WERI-Rb-1 (cell line): ENCODE data around the gene RESP18.

Experiments
- DNase-seq: peaks from one replicate; pipeline ENCODE4 v3.0.0-alpha.2; 2020
- H3K27ac ChIP-seq: fragments of 250-450 bp; sonication (Bioruptor Pico); 2 replicates; pipeline ENCODE4 v1.5.1; 2020; ENCODE audit warnings: mild to moderate bottlenecking, moderate library complexity
- H3K27me3 ChIP-seq: fragments of 250-450 bp; sonication (Bioruptor Pico); 2 replicates; pipeline ENCODE4 v1.5.1; 2021; ENCODE audit warnings: mild to moderate bottlenecking, low read depth, moderate library complexity; ENCODE audit not compliant: insufficient read depth, severe bottlenecking
- H3K36me3 ChIP-seq: fragments of 250-450 bp; sonication (Bioruptor Pico); 2 replicates; pipeline ENCODE4 v1.5.1; 2020; ENCODE audit warnings: mild to moderate bottlenecking, moderate library complexity
- H3K4me3 ChIP-seq: 2 replicates; pipeline ENCODE4 v1.5.1; 2011; ENCODE audit warnings: low read depth, mild to moderate bottlenecking, control low read depth, low read length
- H3K9me3 ChIP-seq: fragments of 250-450 bp; sonication (Bioruptor Pico); 2 replicates; pipeline ENCODE4 v1.5.1; 2021; ENCODE audit warnings: mild to moderate bottlenecking, moderate library complexity; ENCODE audit not compliant: severe bottlenecking
- TF ChIP-seq, protein P1 (sequence below): IDR thresholded peaks from 2 replicates; pipeline ENCODE4 v1.5.1; 2011; ENCODE audit warnings: low read depth, mild to moderate bottlenecking, control low read depth, inconsistent platforms, low read length

The RESP18 gene

DNA sequence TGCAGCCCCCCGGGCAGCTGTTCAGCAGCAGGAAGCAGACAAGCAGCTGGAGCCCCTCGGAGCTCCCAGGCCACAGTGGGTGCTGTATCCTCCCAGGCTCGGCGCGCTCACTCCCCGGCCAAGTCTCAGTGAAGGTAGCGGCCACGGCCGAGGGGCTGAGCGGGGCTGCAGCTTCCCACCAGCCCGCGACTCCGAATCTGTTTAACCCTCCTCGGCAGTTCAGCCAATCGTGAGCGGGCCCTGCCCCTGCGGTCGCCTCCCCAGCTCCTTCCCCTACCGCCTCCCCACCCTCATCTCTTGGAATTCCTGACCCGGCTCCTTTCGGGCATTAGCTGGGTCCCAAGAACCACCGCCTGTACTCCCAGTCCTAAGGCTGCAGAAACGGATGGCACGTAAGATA, at the start of gene RESP18:
RESP18 (minus strand) TSS at position 203 of the 400 bp plus-strand sequence.
- DNase-seq: no peak
- TF ChIP-seq, protein P1, sequence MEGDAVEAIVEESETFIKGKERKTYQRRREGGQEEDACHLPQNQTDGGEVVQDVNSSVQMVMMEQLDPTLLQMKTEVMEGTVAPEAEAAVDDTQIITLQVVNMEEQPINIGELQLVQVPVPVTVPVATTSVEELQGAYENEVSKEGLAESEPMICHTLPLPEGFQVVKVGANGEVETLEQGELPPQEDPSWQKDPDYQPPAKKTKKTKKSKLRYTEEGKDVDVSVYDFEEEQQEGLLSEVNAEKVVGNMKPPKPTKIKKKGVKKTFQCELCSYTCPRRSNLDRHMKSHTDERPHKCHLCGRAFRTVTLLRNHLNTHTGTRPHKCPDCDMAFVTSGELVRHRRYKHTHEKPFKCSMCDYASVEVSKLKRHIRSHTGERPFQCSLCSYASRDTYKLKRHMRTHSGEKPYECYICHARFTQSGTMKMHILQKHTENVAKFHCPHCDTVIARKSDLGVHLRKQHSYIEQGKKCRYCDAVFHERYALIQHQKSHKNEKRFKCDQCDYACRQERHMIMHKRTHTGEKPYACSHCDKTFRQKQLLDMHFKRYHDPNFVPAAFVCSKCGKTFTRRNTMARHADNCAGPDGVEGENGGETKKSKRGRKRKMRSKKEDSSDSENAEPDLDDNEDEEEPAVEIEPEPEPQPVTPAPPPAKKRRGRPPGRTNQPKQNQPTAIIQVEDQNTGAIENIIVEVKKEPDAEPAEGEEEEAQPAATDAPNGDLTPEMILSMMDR: no peak
- Histone ChIP-seq H3K9me3 (peaks cover 3% of the 10 kb centered on the region), H3K36me3 (no peaks in the 10 kb centered on the region), H3K4me3 (no peak within 1 kb of the TSS), H3K27me3 (no peaks in the 10 kb centered on the region), H3K27ac (no peak within 1 kb of the TSS)

DNA sequence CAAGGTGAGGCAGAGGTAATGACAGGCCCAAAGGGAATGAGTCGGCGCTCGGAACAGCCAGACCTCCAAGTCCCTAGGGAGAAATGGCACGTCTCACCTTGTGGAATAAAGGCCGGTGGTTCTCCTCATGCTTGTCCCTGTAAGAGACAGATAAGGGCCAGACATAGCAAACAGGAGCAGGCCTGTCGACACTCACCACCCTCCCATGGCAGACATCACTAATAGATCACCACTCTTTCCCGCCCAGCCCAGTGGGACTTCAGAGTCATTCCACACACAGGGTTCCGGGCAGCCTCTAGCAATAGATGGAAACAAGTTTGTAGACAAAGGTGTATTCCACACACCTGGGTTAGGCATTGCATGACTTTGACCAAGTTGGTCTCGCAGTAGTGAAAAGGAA, 48.9 kb upstream of the RESP18 start:
- H3K27ac ChIP-seq: no peak overlapping the region
- H3K9me3 ChIP-seq: no peaks in the 10 kb centered on the region
- no peak for DNase-seq
- peaks cover 31% of the 10 kb centered on the region for H3K36me3 ChIP-seq
- H3K4me3 ChIP-seq: no peak overlapping the region
- TF ChIP-seq, protein P1: no peak
- H3K27me3 ChIP-seq: no peaks in the 10 kb centered on the region

DNA sequence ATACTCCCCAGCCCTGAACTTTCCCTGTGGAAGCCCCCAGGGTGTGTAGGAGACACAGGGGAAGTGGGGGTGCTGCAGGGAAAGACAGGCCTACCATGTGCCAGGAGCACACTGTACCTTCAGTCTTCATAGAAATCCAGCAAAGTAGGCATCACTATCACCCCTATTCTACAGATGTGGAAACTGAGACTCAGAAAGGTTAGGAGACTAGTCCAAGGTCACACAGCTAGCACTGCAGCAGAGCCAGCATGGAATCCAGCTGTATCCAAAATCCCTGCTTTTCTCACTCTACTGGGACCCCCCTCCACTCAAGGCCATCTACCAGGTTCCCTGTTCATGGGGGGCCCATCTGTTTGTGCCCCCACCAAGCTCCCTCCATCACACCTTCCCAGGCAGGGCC, 48.4 kb upstream of the RESP18 start:
- no peaks in the 10 kb centered on the region for H3K9me3 ChIP-seq
- H3K27ac ChIP-seq: no peak overlapping the region
- peaks cover 26% of the 10 kb centered on the region for H3K36me3 ChIP-seq
- no peak overlapping the region for H3K4me3 ChIP-seq
- no peak for DNase-seq
- TF ChIP-seq, protein P1: no peak
- no peaks in the 10 kb centered on the region for H3K27me3 ChIP-seq

DNA sequence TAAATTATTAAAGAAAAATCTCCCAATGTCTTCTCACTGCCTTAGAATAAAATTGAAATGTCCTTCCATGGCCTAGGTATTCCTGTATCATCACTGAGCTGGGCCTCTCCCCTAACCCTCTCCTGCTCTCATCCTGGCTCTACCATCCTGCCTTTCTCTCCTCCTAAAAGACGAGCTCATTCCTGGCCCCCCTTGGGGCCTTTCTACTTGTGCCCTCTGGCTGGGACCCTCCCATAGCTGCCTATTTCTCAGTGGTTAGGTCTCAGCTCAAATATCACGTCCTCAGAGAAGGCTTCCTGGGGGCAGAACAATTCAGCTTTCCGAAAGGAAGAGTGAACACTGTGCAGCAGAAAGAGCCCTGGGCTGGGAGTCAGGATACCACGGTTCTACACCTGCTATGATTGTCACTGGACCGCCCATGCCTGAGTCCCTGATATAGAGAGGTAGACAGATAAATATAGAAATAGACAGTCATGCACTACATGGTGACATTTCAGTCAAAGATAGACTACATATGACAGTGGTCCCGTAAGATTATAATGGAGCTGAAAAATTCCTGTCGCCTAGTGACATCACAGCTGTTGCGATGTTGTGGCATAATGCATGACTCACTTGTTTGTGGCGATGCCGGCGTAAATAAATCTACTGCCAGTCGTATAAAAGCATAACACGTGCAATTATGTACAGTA, 45.8 kb upstream of the RESP18 start:
- no peak for DNase-seq
- TF ChIP-seq, protein P1: no peak

DNA sequence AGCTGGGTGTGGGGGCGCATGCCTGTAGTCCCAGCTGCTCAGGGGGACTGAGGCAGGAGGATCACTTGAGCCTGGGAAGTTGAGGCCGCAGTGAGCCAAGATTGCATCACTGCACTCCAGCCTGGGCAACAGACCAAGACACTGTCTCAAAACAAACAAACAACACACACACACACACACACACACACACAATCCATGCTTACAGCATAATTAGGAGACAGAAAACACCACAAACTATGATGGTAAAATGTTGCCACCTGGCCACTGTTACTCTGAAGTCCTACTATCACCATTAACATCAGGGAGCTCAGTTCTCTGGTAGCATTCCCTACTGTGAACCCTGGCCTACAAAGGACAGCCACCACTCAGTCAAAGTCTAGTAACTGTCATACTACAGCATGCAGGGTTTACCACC, 36.9 kb upstream of the RESP18 start:
- no peak for DNase-seq
- TF ChIP-seq, protein P1: no peak
- H3K4me3 ChIP-seq: no peak overlapping the region
- no peaks in the 10 kb centered on the region for H3K9me3 ChIP-seq
- H3K27me3 ChIP-seq: no peaks in the 10 kb centered on the region
- H3K36me3 ChIP-seq: peaks cover 8% of the 10 kb centered on the region
- no peak overlapping the region for H3K27ac ChIP-seq

More for the DNA sequence above, 45.8 kb upstream of the RESP18 start:
- no peak overlapping the region for H3K27ac ChIP-seq
- peaks cover 12% of the 10 kb centered on the region for H3K36me3 ChIP-seq
- H3K4me3 ChIP-seq: no peak overlapping the region
- H3K27me3 ChIP-seq: no peaks in the 10 kb centered on the region
- no peaks in the 10 kb centered on the region for H3K9me3 ChIP-seq

DNA sequence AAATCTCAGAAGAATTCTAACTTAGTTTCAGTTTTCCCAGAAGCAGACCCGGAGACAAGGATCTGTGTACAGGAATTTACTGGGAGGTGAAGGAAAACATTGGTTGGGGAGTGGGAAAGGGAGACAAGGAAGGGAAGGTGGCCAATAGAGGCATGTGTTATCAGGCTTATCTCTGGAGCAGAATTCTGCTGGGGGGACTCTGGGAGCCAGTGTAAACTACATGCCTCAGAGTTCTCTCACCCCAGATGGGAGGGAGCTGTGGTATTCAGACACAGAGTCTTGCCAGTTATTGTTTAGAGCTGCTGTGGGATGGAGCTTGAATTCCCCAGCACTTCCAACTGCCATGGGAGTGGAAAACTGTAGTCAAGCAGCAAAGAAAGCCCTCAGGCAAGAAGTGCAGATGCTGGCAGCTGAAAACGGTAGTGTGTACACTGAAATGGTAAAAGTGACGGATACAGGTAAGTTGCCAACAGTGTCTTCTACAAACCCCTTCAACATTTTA, 36.2 kb upstream of the RESP18 start:
- Histone ChIP-seq H3K27me3 (no peaks in the 10 kb centered on the region), H3K4me3 (no peak overlapping the region), H3K9me3 (no peaks in the 10 kb centered on the region), H3K36me3 (peaks cover 6% of the 10 kb centered on the region), H3K27ac (no peak overlapping the region)
- DNase-seq: no peak
- TF ChIP-seq, protein P1: no peak
